Liver (tissue), 3 donors: ENCODE measurements around the gene C1orf216.

ENCODE experiments used
- GABPA ChIP-seq, 2 donors: IDR thresholded peaks in 1 of 2; conservative IDR thresholded peaks in 1 of 2; 2 replicates each; pipeline ENCODE4 v1.6.1; 2016; ENCODE audit warnings: antibody characterized with exemption in 2 of 2, mild to moderate bottlenecking in 1 of 2, moderate library complexity in 1 of 2
- MAX ChIP-seq: IDR thresholded peaks from 2 replicates; pipeline ENCODE4 v1.6.1; 2016; ENCODE audit warnings: antibody characterized with exemption
- RAD21 ChIP-seq, 2 donors: IDR thresholded peaks; 2 replicates each; pipeline ENCODE4 v1.6.1; 2016; ENCODE audit warnings: antibody characterized with exemption in 2 of 2, mild to moderate bottlenecking in 2 of 2
- REST ChIP-seq: IDR thresholded peaks from 2 replicates; pipeline ENCODE4 v1.6.1; 2016; ENCODE audit warnings: antibody characterized with exemption, mild to moderate bottlenecking
- SP1 ChIP-seq: IDR thresholded peaks from 2 replicates; pipeline ENCODE4 v1.6.1; 2018; ENCODE audit warnings: antibody characterized with exemption, mild to moderate bottlenecking
- TAF1 ChIP-seq: conservative IDR thresholded peaks from 2 replicates; pipeline ENCODE4 v1.6.1; 2016; ENCODE audit warnings: antibody characterized with exemption, mild to moderate bottlenecking
- TF ChIP-seq, protein P1 (sequence below): IDR thresholded peaks from 2 replicates; pipeline ENCODE4 v1.6.1; 2016; ENCODE audit warnings: antibody characterized with exemption
- TF ChIP-seq, protein P2 (sequence below): fragments of 150-350 bp; IDR thresholded peaks from 2 replicates; pipeline ENCODE4 v1.5.1; 2017; ENCODE audit warnings: improper control_type of control experiment, low read depth, low read length; ENCODE audit not compliant: missing input control
- donor health status: healthy.
- donor health status: healthy.

- TF ChIP-seq RAD21 (IDR thresholded peaks at IDR 0.05) (no peak), GABPA (IDR thresholded peaks at IDR 0.05 in 1 of 2, conservative IDR thresholded peaks at IDR 0.05 in 1 of 2) (no peak), REST (no peak), MAX (no peak), SP1 (no peak), TAF1 (no peak)
- TF ChIP-seq, protein P1, sequence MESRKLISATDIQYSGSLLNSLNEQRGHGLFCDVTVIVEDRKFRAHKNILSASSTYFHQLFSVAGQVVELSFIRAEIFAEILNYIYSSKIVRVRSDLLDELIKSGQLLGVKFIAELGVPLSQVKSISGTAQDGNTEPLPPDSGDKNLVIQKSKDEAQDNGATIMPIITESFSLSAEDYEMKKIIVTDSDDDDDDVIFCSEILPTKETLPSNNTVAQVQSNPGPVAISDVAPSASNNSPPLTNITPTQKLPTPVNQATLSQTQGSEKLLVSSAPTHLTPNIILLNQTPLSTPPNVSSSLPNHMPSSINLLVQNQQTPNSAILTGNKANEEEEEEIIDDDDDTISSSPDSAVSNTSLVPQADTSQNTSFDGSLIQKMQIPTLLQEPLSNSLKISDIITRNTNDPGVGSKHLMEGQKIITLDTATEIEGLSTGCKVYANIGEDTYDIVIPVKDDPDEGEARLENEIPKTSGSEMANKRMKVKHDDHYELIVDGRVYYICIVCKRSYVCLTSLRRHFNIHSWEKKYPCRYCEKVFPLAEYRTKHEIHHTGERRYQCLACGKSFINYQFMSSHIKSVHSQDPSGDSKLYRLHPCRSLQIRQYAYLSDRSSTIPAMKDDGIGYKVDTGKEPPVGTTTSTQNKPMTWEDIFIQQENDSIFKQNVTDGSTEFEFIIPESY = no peak
- TF ChIP-seq, protein P2, sequence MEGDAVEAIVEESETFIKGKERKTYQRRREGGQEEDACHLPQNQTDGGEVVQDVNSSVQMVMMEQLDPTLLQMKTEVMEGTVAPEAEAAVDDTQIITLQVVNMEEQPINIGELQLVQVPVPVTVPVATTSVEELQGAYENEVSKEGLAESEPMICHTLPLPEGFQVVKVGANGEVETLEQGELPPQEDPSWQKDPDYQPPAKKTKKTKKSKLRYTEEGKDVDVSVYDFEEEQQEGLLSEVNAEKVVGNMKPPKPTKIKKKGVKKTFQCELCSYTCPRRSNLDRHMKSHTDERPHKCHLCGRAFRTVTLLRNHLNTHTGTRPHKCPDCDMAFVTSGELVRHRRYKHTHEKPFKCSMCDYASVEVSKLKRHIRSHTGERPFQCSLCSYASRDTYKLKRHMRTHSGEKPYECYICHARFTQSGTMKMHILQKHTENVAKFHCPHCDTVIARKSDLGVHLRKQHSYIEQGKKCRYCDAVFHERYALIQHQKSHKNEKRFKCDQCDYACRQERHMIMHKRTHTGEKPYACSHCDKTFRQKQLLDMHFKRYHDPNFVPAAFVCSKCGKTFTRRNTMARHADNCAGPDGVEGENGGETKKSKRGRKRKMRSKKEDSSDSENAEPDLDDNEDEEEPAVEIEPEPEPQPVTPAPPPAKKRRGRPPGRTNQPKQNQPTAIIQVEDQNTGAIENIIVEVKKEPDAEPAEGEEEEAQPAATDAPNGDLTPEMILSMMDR = no peak
Measured at GRCh38 chr1:35691571-35692220, 27.0 kb downstream of the C1orf216 start.
